ENCODE data around the gene PYGM. TPM values are rescaled to one million over a fixed set of nuclear protein-coding genes. Genes with fewer than 3 reads are reported as not detected.

PYGM gene
- total and polyA plus RNA-seq, 2 experiments from 2014 or later, result 1.5 to 3.9 TPM

GRCh38 chr11:64731601-64732000 lies 28.2 kb downstream of the PYGM start:
- H3K27ac Mint-ChIP-seq, result no peak overlapping the region
- H3F3A ChIP-seq (replicated peaks; ENCODE audit: low read depth), result peaks cover 14% of the 10 kb centered on the region
- no peak for TF ChIP-seq ZNF114 (CRISPR knock-in tag; IDR thresholded peaks at IDR 0.05)
- TF ChIP-seq EZH2 (IDR thresholded peaks at IDR 0.05; ENCODE audit: low read depth, unreplicated experiment), result no peak
- TF ChIP-seq, protein P1, sequence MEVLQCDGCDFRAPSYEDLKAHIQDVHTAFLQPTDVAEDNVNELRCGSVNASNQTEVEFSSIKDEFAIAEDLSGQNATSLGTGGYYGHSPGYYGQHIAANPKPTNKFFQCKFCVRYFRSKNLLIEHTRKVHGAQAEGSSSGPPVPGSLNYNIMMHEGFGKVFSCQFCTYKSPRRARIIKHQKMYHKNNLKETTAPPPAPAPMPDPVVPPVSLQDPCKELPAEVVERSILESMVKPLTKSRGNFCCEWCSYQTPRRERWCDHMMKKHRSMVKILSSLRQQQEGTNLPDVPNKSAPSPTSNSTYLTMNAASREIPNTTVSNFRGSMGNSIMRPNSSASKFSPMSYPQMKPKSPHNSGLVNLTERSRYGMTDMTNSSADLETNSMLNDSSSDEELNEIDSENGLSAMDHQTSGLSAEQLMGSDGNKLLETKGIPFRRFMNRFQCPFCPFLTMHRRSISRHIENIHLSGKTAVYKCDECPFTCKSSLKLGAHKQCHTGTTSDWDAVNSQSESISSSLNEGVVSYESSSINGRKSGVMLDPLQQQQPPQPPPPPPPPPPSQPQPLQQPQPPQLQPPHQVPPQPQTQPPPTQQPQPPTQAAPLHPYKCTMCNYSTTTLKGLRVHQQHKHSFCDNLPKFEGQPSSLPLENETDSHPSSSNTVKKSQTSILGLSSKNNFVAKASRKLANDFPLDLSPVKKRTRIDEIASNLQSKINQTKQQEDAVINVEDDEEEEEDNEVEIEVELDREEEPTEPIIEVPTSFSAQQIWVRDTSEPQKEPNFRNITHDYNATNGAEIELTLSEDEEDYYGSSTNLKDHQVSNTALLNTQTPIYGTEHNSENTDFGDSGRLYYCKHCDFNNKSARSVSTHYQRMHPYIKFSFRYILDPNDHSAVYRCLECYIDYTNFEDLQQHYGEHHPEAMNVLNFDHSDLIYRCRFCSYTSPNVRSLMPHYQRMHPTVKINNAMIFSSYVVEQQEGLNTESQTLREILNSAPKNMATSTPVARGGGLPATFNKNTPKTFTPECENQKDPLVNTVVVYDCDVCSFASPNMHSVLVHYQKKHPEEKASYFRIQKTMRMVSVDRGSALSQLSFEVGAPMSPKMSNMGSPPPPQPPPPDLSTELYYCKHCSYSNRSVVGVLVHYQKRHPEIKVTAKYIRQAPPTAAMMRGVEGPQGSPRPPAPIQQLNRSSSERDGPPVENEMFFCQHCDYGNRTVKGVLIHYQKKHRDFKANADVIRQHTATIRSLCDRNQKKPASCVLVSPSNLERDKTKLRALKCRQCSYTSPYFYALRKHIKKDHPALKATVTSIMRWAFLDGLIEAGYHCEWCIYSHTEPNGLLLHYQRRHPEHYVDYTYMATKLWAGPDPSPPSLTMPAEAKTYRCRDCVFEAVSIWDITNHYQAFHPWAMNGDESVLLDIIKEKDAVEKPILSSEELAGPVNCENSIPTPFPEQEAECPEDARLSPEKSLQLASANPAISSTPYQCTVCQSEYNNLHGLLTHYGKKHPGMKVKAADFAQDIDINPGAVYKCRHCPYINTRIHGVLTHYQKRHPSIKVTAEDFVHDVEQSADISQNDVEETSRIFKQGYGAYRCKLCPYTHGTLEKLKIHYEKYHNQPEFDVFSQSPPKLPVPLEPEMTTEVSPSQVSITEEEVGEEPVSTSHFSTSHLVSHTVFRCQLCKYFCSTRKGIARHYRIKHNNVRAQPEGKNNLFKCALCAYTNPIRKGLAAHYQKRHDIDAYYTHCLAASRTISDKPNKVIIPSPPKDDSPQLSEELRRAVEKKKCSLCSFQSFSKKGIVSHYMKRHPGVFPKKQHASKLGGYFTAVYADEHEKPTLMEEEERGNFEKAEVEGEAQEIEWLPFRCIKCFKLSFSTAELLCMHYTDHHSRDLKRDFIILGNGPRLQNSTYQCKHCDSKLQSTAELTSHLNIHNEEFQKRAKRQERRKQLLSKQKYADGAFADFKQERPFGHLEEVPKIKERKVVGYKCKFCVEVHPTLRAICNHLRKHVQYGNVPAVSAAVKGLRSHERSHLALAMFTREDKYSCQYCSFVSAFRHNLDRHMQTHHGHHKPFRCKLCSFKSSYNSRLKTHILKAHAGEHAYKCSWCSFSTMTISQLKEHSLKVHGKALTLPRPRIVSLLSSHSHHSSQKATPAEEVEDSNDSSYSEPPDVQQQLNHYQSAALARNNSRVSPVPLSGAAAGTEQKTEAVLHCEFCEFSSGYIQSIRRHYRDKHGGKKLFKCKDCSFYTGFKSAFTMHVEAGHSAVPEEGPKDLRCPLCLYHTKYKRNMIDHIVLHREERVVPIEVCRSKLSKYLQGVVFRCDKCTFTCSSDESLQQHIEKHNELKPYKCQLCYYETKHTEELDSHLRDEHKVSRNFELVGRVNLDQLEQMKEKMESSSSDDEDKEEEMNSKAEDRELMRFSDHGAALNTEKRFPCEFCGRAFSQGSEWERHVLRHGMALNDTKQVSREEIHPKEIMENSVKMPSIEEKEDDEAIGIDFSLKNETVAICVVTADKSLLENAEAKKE (CRISPR knock-in tag; IDR thresholded peaks at IDR 0.05), result no peak
- no peak for TF ChIP-seq ZNF331 (CRISPR knock-in tag; IDR thresholded peaks at IDR 0.05; ENCODE audit: low read depth)
- TF ChIP-seq, protein P2, sequence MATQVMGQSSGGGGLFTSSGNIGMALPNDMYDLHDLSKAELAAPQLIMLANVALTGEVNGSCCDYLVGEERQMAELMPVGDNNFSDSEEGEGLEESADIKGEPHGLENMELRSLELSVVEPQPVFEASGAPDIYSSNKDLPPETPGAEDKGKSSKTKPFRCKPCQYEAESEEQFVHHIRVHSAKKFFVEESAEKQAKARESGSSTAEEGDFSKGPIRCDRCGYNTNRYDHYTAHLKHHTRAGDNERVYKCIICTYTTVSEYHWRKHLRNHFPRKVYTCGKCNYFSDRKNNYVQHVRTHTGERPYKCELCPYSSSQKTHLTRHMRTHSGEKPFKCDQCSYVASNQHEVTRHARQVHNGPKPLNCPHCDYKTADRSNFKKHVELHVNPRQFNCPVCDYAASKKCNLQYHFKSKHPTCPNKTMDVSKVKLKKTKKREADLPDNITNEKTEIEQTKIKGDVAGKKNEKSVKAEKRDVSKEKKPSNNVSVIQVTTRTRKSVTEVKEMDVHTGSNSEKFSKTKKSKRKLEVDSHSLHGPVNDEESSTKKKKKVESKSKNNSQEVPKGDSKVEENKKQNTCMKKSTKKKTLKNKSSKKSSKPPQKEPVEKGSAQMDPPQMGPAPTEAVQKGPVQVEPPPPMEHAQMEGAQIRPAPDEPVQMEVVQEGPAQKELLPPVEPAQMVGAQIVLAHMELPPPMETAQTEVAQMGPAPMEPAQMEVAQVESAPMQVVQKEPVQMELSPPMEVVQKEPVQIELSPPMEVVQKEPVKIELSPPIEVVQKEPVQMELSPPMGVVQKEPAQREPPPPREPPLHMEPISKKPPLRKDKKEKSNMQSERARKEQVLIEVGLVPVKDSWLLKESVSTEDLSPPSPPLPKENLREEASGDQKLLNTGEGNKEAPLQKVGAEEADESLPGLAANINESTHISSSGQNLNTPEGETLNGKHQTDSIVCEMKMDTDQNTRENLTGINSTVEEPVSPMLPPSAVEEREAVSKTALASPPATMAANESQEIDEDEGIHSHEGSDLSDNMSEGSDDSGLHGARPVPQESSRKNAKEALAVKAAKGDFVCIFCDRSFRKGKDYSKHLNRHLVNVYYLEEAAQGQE (IDR thresholded peaks at IDR 0.05; ENCODE audit: unreplicated experiment), result no peak
- no peak for TF ChIP-seq EZH2phosphoT487 (IDR thresholded peaks at IDR 0.05; ENCODE audit: unreplicated experiment)
- TF ChIP-seq NANOG (IDR thresholded peaks at IDR 0.05; ENCODE audit: borderline replicate concordance), result no peak
- TF ChIP-seq JUNB (IDR thresholded peaks at IDR 0.05; ENCODE audit: unreplicated experiment), result no peak
- TF ChIP-seq STAT1 (IDR thresholded peaks at IDR 0.05; ENCODE audit: unreplicated experiment), result no peak
- no peak for TF ChIP-seq CREB1 (CRISPR knock-in tag; IDR thresholded peaks at IDR 0.05; ENCODE audit: low read depth)
- H3K9me3 Mint-ChIP-seq, result no peaks in the 10 kb centered on the region
- H3K36me3 ChIP-seq (ENCODE audit: insufficient read depth), result no peaks in the 10 kb centered on the region
- H3K9me2 ChIP-seq (ENCODE audit: insufficient read depth), result no peaks in the 10 kb centered on the region
- H3K79me2 ChIP-seq (replicated peaks; ENCODE audit: insufficient read depth), result no peaks in the 10 kb centered on the region
- H3K27ac ChIP-seq (ENCODE audit: low read depth), result no peak overlapping the region
- H3K4me3 Mint-ChIP-seq, result no peak overlapping the region; the same call in 2 of the 3 replicates
- peaks cover 33% of the 10 kb centered on the region for H3K4me1 Mint-ChIP-seq
- DNase-seq (ENCODE audit: low spot score), result no peak
- H3K4me2 ChIP-seq, result peak overlapping the region; percentile 46
- no peak overlapping the region for H2AFZ ChIP-seq
- ATAC-seq, result no peak
- H4K20me1 ChIP-seq (replicated peaks; ENCODE audit: insufficient read depth), result no peaks in the 10 kb centered on the region
- peaks cover 49% of the 10 kb centered on the region for H3K36me3 Mint-ChIP-seq (ENCODE audit: low read depth)
- no peaks in the 10 kb centered on the region for H3K27me3 ChIP-seq (ENCODE audit: insufficient read depth)
- H3K4me3 ChIP-seq, result no peak overlapping the region; the same call in 1 of the 2 replicates
- H3K4me1 ChIP-seq (ENCODE audit: insufficient read depth), result peaks cover 29% of the 10 kb centered on the region
- H3K27me3 Mint-ChIP-seq (ENCODE audit: insufficient read depth, low read depth, poor library complexity), result peaks cover 13% of the 10 kb centered on the region

Measured in GM23338 (cell line).